GM18868 (cell line): Measurements from ENCODE around the gene SLC22A23.
A peak's percentile ranks its signal among the peaks of the same experiment; 100 is the strongest.

Experiments used
- ATAC-seq: cut with Tn5 transposase; IDR thresholded peaks from one replicate; pipeline ENCODE4 v1.9.1; 2021; ENCODE audit warnings: mild to moderate bottlenecking, moderate library complexity; ENCODE audit not compliant: unreplicated experiment

The SLC22A23 gene

GRCh38 chr6:3456898-3457709, at the start of gene SLC22A23:
TSS of gene SLC22A23 (minus strand) at chr6:3457050. CDS start at chr6:3456559, 491 bp downstream.
- ATAC-seq: peak; percentile 60

GRCh38 chr6:3506200-3506599, 49.4 kb upstream of the SLC22A23 start:
- ATAC-seq: no peak

- ATAC-seq: no peak
These were observed 48.3 kb upstream of the SLC22A23 start for GRCh38 chr6:3504938-3505805.

- no peak for ATAC-seq
These were observed 47.5 kb upstream of the SLC22A23 start for GRCh38 chr6:3504354-3504753.

- ATAC-seq: no peak
These were observed 45.1 kb upstream of the SLC22A23 start for GRCh38 chr6:3501826-3502500.

GRCh38 chr6:3500262-3501014, 43.6 kb upstream of the SLC22A23 start:
- no peak for ATAC-seq

GRCh38 chr6:3499603-3500002, 42.8 kb upstream of the SLC22A23 start:
- peak; percentile 62 for ATAC-seq

GRCh38 chr6:3496395-3496794, 39.5 kb upstream of the SLC22A23 start:
- no peak for ATAC-seq

GRCh38 chr6:3494391-3495100, 37.7 kb upstream of the SLC22A23 start:
- no peak for ATAC-seq

GRCh38 chr6:3490625-3490980, 33.8 kb upstream of the SLC22A23 start:
- ATAC-seq: no peak

- ATAC-seq: no peak
These were observed 33.2 kb upstream of the SLC22A23 start for GRCh38 chr6:3489961-3490624.

- no peak for ATAC-seq
These were observed 32.3 kb upstream of the SLC22A23 start for GRCh38 chr6:3489027-3489757.

- no peak for ATAC-seq
These were observed 28.1 kb upstream of the SLC22A23 start for GRCh38 chr6:3484946-3485345.

GRCh38 chr6:3484192-3484591, 27.3 kb upstream of the SLC22A23 start:
- no peak for ATAC-seq

- no peak for ATAC-seq
These were observed 26.8 kb upstream of the SLC22A23 start for GRCh38 chr6:3483675-3484074.

- no peak for ATAC-seq
These were observed 26.0 kb upstream of the SLC22A23 start for GRCh38 chr6:3482869-3483268.

GRCh38 chr6:3481640-3482039, 24.8 kb upstream of the SLC22A23 start:
- ATAC-seq: no peak

GRCh38 chr6:3480009-3480408, 23.2 kb upstream of the SLC22A23 start:
- no peak for ATAC-seq

GRCh38 chr6:3473773-3474172, 16.9 kb upstream of the SLC22A23 start:
- no peak for ATAC-seq
